SK-N-SH (cell line): ENCODE data around the gene ST8SIA4. TPM values are rescaled to one million over a fixed set of nuclear protein-coding genes. Genes with fewer than 3 reads are reported as not detected.
A peak's percentile ranks its signal among the peaks of the same experiment; 100 is the strongest.

Experiments
- CTCF ChIA-PET: fragments of 300-600, 350-600 bp; formaldehyde crosslinking; extraction: SDS; loops from one replicate; lab custom pipeline; 2021; lab: Yijun Ruan, JAX
- POLR2A ChIA-PET: fragments of 350-600 bp; sonication (Branson Sonifier 250); formaldehyde crosslinking; extraction: SDS; loops from one replicate; lab custom pipeline; 2020; ENCODE audit warnings: antibody characterized with exemption, inconsistent platforms; lab: Yijun Ruan, JAX
- DNase-seq: peaks from one replicate; pipeline ENCODE4 v3.0.0; 2012
- H2AFZ ChIP-seq: fragments of 200-600 bp; sonication (generic); 2 replicates; pipeline ENCODE4 v1.8.1; 2016; ENCODE audit warnings: antibody characterized with exemption, mild to moderate bottlenecking, low read depth
- H3F3A ChIP-seq: fragments of 200-600 bp; sonication (generic); replicated peaks from 2 replicates; pipeline ENCODE3; 2016; ENCODE audit warnings: antibody characterized with exemption, mild to moderate bottlenecking; ENCODE audit not compliant: insufficient read depth
- H3K27ac ChIP-seq, 2 experiments: fragments of 200-500 bp in 1 of 2; fragments of 200-600 bp in 1 of 2; sonication (Bioruptor generic) in 1 of 2; sonication (generic), shearing (Covaris generic) in 1 of 2; 2 replicates each; pipeline versions ENCODE4 v1.5.1 to v1.6.1; 2014 to 2016; ENCODE audit warnings: low read depth in 2 of 2, inconsistent platforms in 1 of 2, low read length in 1 of 2, mild to moderate bottlenecking in 1 of 2, mixed read lengths in 1 of 2
- H3K27me3 ChIP-seq: fragments of 200-600 bp; sonication (generic), shearing (Covaris generic); 2 replicates; pipeline ENCODE4 v1.6.1; 2016; ENCODE audit warnings: mixed run types; ENCODE audit not compliant: insufficient read depth
- H3K36me3 ChIP-seq, 2 experiments: fragments of 200-500 bp in 1 of 2; fragments of 200-600 bp in 1 of 2; sonication (Bioruptor generic) in 1 of 2; sonication (generic) in 1 of 2; replicated peaks in 1 of 2; 2 replicates each; pipeline versions ENCODE3 to v1.5.1; 2014 to 2016; ENCODE audit warnings: low read length in 1 of 2, mild to moderate bottlenecking in 1 of 2; ENCODE audit not compliant: insufficient read depth in 2 of 2, control insufficient read depth in 1 of 2
- H3K4me1 ChIP-seq, 2 experiments: fragments of 200-500 bp in 1 of 2; fragments of 200-600 bp in 1 of 2; sonication (Bioruptor generic) in 1 of 2; sonication (generic), shearing (Covaris generic) in 1 of 2; 2 replicates each; pipeline versions ENCODE4 v1.5.1 to v1.6.1; 2014 to 2016; ENCODE audit warnings: low read depth in 1 of 2, low read length in 1 of 2, mixed run types in 1 of 2; ENCODE audit not compliant: insufficient read depth in 2 of 2, control insufficient read depth in 1 of 2
- H3K4me2 ChIP-seq: fragments of 200-600 bp; sonication (generic), shearing (Covaris generic); 2 replicates; pipeline ENCODE4 v1.6.1; 2017; ENCODE audit warnings: mixed run types
- H3K4me3 ChIP-seq, 2 experiments: fragments of 200-500 bp in 1 of 2; fragments of 200-600 bp in 1 of 2; sonication (Bioruptor generic) in 1 of 2; sonication (generic), shearing (Covaris generic) in 1 of 2; 2 replicates each; pipeline versions ENCODE4 v1.5.1 to v1.8.1; 2014 to 2016; ENCODE audit warnings: low read depth in 2 of 2, inconsistent platforms in 1 of 2, low read length in 1 of 2, mild to moderate bottlenecking in 1 of 2, mixed read lengths in 1 of 2, moderate library complexity in 1 of 2
- H3K79me2 ChIP-seq: fragments of 200-600 bp; sonication (generic); 2 replicates; pipeline ENCODE4 v1.8.1; 2017; ENCODE audit warnings: mild to moderate bottlenecking; ENCODE audit not compliant: insufficient read depth
- H3K9ac ChIP-seq: fragments of 200-600 bp; sonication (generic); 2 replicates; pipeline ENCODE4 v1.6.1; 2017; ENCODE audit warnings: mixed run types
- H3K9me2 ChIP-seq: fragments of 200-600 bp; sonication (generic); 2 replicates; pipeline ENCODE4 v1.6.1; 2017; ENCODE audit warnings: mixed run types
- H3K9me3 ChIP-seq: fragments of 200-600 bp; sonication (generic); 2 replicates; pipeline ENCODE4 v1.6.1; 2017; ENCODE audit warnings: mixed run types, mild to moderate bottlenecking, moderate library complexity
- H4K20me1 ChIP-seq: fragments of 200-600 bp; sonication (generic); 2 replicates; pipeline ENCODE4 v1.6.1; 2017; ENCODE audit warnings: mild to moderate bottlenecking, mixed run types; ENCODE audit not compliant: insufficient read depth
- CTCF ChIP-seq: fragments of 200-600 bp; sonication (generic); IDR thresholded peaks from 2 replicates; pipeline ENCODE4 v1.6.1; 2017; ENCODE audit warnings: antibody characterized with exemption, mild to moderate bottlenecking, moderate library complexity
- EP300 ChIP-seq, 2 experiments: IDR thresholded peaks; 2 replicates each; pipeline versions ENCODE4 v1.4.0 to v1.6.1; 2012; ENCODE audit warnings: borderline replicate concordance in 1 of 2, low read depth in 1 of 2, low read length in 1 of 2
- EZH2phosphoT487 ChIP-seq: fragments of 200-600 bp; sonication (generic); IDR thresholded peaks from 2 replicates; pipeline ENCODE4 v1.6.1; 2017; ENCODE audit warnings: low read depth, mixed run types, mild to moderate bottlenecking, antibody characterized with exemption, moderate library complexity, borderline replicate concordance
- FOSL2 ChIP-seq: IDR thresholded peaks from 2 replicates; pipeline ENCODE4 v1.4.0; 2012; ENCODE audit warnings: low read depth, mild to moderate bottlenecking, moderate library complexity, borderline replicate concordance
- FOXM1 ChIP-seq: IDR thresholded peaks from 2 replicates; pipeline ENCODE4 v1.4.0; 2012; ENCODE audit warnings: low read depth, mild to moderate bottlenecking
- GATA2 ChIP-seq: sonication (generic); formaldehyde crosslinking; IDR thresholded peaks from 2 replicates; pipeline ENCODE4 v1.5.0; 2020; ENCODE audit warnings: mild to moderate bottlenecking, missing genetic modification reagents
- IRF3 ChIP-seq: fragments of 150-350 bp; IDR thresholded peaks from 2 replicates; pipeline ENCODE4 v1.6.1; 2016; ENCODE audit warnings: mild to moderate bottlenecking, low read depth, low read length
- MXI1 ChIP-seq: IDR thresholded peaks from 2 replicates; pipeline ENCODE4 v1.6.1; 2012; ENCODE audit warnings: mild to moderate bottlenecking, low read depth, low read length, improper control_type of control experiment
- NFIC ChIP-seq: IDR thresholded peaks from 2 replicates; pipeline ENCODE4 v1.4.0; 2012; ENCODE audit warnings: borderline replicate concordance
- POLR2AphosphoS5 ChIP-seq: IDR thresholded peaks from 2 replicates; pipeline ENCODE4 v1.6.1; 2012; ENCODE audit warnings: low read depth, low read length
- RXRA ChIP-seq: IDR thresholded peaks from 2 replicates; pipeline ENCODE4 v1.4.0; 2012; ENCODE audit warnings: low read depth, mild to moderate bottlenecking, borderline replicate concordance
- SMC3 ChIP-seq: IDR thresholded peaks from 2 replicates; pipeline ENCODE4 v1.6.1; 2012; ENCODE audit warnings: low read depth, low read length, improper control_type of control experiment
- TCF12 ChIP-seq: IDR thresholded peaks from 2 replicates; pipeline ENCODE4 v1.4.0; 2012
- USF1 ChIP-seq: IDR thresholded peaks from 2 replicates; pipeline ENCODE4 v1.4.0; 2012; ENCODE audit warnings: low read depth, borderline replicate concordance
- USF2 ChIP-seq: fragments of 150-350 bp; IDR thresholded peaks from 2 replicates; pipeline ENCODE4 v1.6.1; 2017; ENCODE audit warnings: antibody characterized with exemption, low read length, low read depth, borderline replicate concordance
- YY1 ChIP-seq: IDR thresholded peaks from 2 replicates; pipeline ENCODE4 v1.4.0; 2012; ENCODE audit warnings: low read depth, mild to moderate bottlenecking
- ZBTB33 ChIP-seq: IDR thresholded peaks from 2 replicates; pipeline ENCODE4 v1.4.0; 2012; ENCODE audit warnings: low read depth, borderline replicate concordance
- WGBS: methylation state at CpG from one replicate; pipeline ENCODE4 v1.1.6; 2017; ENCODE audit warnings: low lambda C conversion rate; 5-methylcytosine and 5-hydroxymethylcytosine counted together
- polyA plus RNA-seq, 3 experiments: library from polyadenylated mRNA; depleted of rRNA; stranded (reverse); fragments of >200 nt; gene quantifications; 2 replicates each; pipeline ENCODE4 v1.2.3, GENCODE V29; 2012

The ST8SIA4 gene
- polyA plus RNA-seq, 1 of the 3 experiments (the other 2 are of a cell fraction) = 0.02 TPM

GRCh38 chr5:100846772-100847171, 56.3 kb downstream of the ST8SIA4 start:
- POLR2A ChIA-PET = no interaction called here
- TF ChIP-seq NFIC = no peak
- no peak for TF ChIP-seq EP300 (IDR thresholded peaks at IDR 0.05; ENCODE audit: borderline replicate concordance in 1 of 2, low read depth in 1 of 2, low read length in 1 of 2)
- TF ChIP-seq YY1 = no peak
- no peak for TF ChIP-seq RXRA
- TF ChIP-seq TCF12 = no peak
- TF ChIP-seq FOXM1 = no peak
- TF ChIP-seq GATA2 (CRISPR knock-in tag) = no peak
- no peak for TF ChIP-seq MXI1
- TF ChIP-seq USF1 = no peak
- no peak for TF ChIP-seq FOSL2
- no peak for TF ChIP-seq ZBTB33
- no peak for TF ChIP-seq POLR2AphosphoS5
- TF ChIP-seq EZH2phosphoT487 = no peak
- no peak for TF ChIP-seq IRF3
- TF ChIP-seq SMC3 = no peak
- TF ChIP-seq CTCF = no peak
- no peak for TF ChIP-seq USF2
- DNase-seq = no peak
- 29% methylated on average over 4 of the region's 4 CpGs for WGBS
- H4K20me1 ChIP-seq = no peaks in the 10 kb centered on the region
- H3K27me3 ChIP-seq = no peaks in the 10 kb centered on the region
- H3K36me3 ChIP-seq = no peaks in the 10 kb centered on the region
- H3K9me2 ChIP-seq = no peaks in the 10 kb centered on the region
- H3K9ac ChIP-seq = no peak overlapping the region
- no peak overlapping the region for H3K4me3 ChIP-seq
- H3K27ac ChIP-seq = peak overlapping the region in 1 of 2 experiments; percentile 34; a peak in 1 of 4 replicates
- H3K4me1 ChIP-seq = peaks cover 0 to under 1% of the 10 kb centered on the region in 2 experiments; a peak in 1 of 4 replicates
- H3F3A ChIP-seq = no peaks in the 10 kb centered on the region
- peak overlapping the region; percentile 33; the same call in 1 of the 2 replicates for H3K4me2 ChIP-seq
- H3K9me3 ChIP-seq = no peaks in the 10 kb centered on the region
- CTCF ChIA-PET = no interaction called here
- H3K79me2 ChIP-seq = no peaks in the 10 kb centered on the region
- H2AFZ ChIP-seq = peak overlapping the region; percentile 9; the same call in 1 of the 2 replicates
